Sigmoid colon (tissue), 7 donors: ENCODE data around the gene GNG10. TPM values are rescaled to one million over a fixed set of nuclear protein-coding genes. Genes with fewer than 3 reads are reported as not detected.

Experiments
- DNase-seq: peaks from one replicate; pipeline ENCODE4 v3.0.0-alpha.2; 2019
- H3K27ac ChIP-seq, 4 donors: fragments of 200-600 bp; sonication (generic); one replicate each; pipeline ENCODE4 v1.5.1; 2016 to 2019; ENCODE audit warnings: mild to moderate bottlenecking in 1 of 4
- H3K27me3 ChIP-seq, 3 donors: fragments of 200-600 bp; sonication (generic); one replicate each; pipeline ENCODE4 v1.5.1; 2019; ENCODE audit warnings: mild to moderate bottlenecking in 1 of 3
- H3K36me3 ChIP-seq, 4 donors: fragments of 200-600 bp; sonication (generic); one replicate each; pipeline ENCODE4 v1.5.1; 2016 to 2019
- H3K4me1 ChIP-seq, 4 donors: fragments of 200-600 bp; sonication (generic); one replicate each; pipeline ENCODE4 v1.5.1; 2017 to 2019
- H3K4me3 ChIP-seq, 4 donors: fragments of 200-600 bp; sonication (generic); one replicate each; pipeline ENCODE4 v1.5.1; 2017 to 2019; ENCODE audit warnings: mild to moderate bottlenecking in 2 of 4, moderate library complexity in 1 of 4
- H3K9me3 ChIP-seq, 4 donors: fragments of 200-600 bp in 3 of 4; sonication (generic) in 3 of 4; one replicate each; pipeline versions ENCODE4 v1.5.1 to v1.6.1; 2013 to 2019
- CTCF ChIP-seq, 4 experiments: fragments of 450-650 bp in 3 of 4; fragments of 200-600 bp in 1 of 4; IDR thresholded peaks; one replicate each; pipeline ENCODE4 v1.5.1; 2016 to 2019; ENCODE audit warnings: antibody characterized with exemption in 4 of 4, mild to moderate bottlenecking in 3 of 4, moderate library complexity in 2 of 4
- EP300 ChIP-seq, 4 donors: sonication (generic); formaldehyde crosslinking; IDR thresholded peaks; one replicate each; pipeline ENCODE4 v1.6.1; 2017; ENCODE audit warnings: antibody characterized with exemption in 4 of 4
- POLR2A ChIP-seq, 2 donors: fragments of 450-650 bp; IDR thresholded peaks; one replicate each; pipeline ENCODE4 v1.6.1; 2016; ENCODE audit warnings: antibody characterized with exemption in 2 of 2, mild to moderate bottlenecking in 2 of 2, moderate library complexity in 2 of 2
- POLR2AphosphoS5 ChIP-seq, 4 donors: sonication (generic); formaldehyde crosslinking; IDR thresholded peaks; one replicate each; pipeline ENCODE4 v1.6.1; 2017; ENCODE audit warnings: antibody characterized with exemption in 4 of 4
- WGBS, 2 donors: extraction: QIAGEN DNeasy Blood & Tissue Kit; methylation state at CpG; one replicate each; pipeline ENCODE4 v1.1.7; 2013; 5-methylcytosine and 5-hydroxymethylcytosine counted together
- intact Hi-C: fragments of 100-400 bp; cut with DNase I; formaldehyde crosslinking; loops from one replicate; pipeline ENCODE4 v1.15.1; 2023
- polyA plus RNA-seq, 3 donors: library from polyadenylated mRNA; stranded (reverse); fragments of 200-250 nt; gene quantifications; one replicate each; pipeline ENCODE4 v1.2.3, GENCODE V29; 2013
- total RNA-seq, 4 donors: library from RNA; depleted of rRNA; stranded (reverse); fragments of >200 nt; gene quantifications; one replicate each; pipeline ENCODE4 v1.1.0, GENCODE V29; 2016
- donor health status: healthy with polysubstance abuse.
- donor health status: Bipolar disorder and iron deficiency.
- donor health status: healthy.

Gene GNG10
- total and polyA plus RNA-seq, 7 donors: 32.3 to 104 (median 65.9) TPM

- H3K36me3 ChIP-seq: peaks cover 0 to 11% (median 5%) of the 10 kb centered on the region in 4 donors
- no peaks in the 10 kb centered on the region for H3K9me3 ChIP-seq
- DNase-seq: no peak
- 96 to 98% methylated on average over 6 of the region's 6 CpGs for WGBS, 2 donors
- intact Hi-C loops: no loop called here
- no peak overlapping the region for H3K27ac ChIP-seq
- H3K4me3 ChIP-seq: no peak overlapping the region
- no peak for TF ChIP-seq EP300 (IDR thresholded peaks at IDR 0.05)
- TF ChIP-seq POLR2AphosphoS5 (IDR thresholded peaks at IDR 0.05): no peak
- TF ChIP-seq POLR2A (IDR thresholded peaks at IDR 0.05): no peak
- no peak for TF ChIP-seq CTCF (IDR thresholded peaks at IDR 0.05)
- no peaks in the 10 kb centered on the region for H3K27me3 ChIP-seq
- H3K4me1 ChIP-seq: no peaks in the 10 kb centered on the region
These were observed 17.8 kb downstream of the GNG10 start for GRCh38 chr9:111679199-111679598.

GRCh38 chr9:111683392-111683791 lies 22.0 kb downstream of the GNG10 start:
- intact Hi-C loops: no loop called here
- WGBS, 2 donors: 95 to 96% methylated on average over 1 of the region's 1 CpG
- Histone ChIP-seq H3K9me3 (no peaks in the 10 kb centered on the region), H3K27ac (no peak overlapping the region), H3K36me3 (peaks cover 0 to 11% (median 0%) of the 10 kb centered on the region in 4 donors), H3K4me3 (no peak overlapping the region), H3K4me1 (no peaks in the 10 kb centered on the region), H3K27me3 (no peaks in the 10 kb centered on the region)
- DNase-seq: no peak
- TF ChIP-seq EP300 (IDR thresholded peaks at IDR 0.05): no peak
- no peak for TF ChIP-seq POLR2AphosphoS5 (IDR thresholded peaks at IDR 0.05)
- TF ChIP-seq POLR2A (IDR thresholded peaks at IDR 0.05): no peak
- no peak for TF ChIP-seq CTCF (IDR thresholded peaks at IDR 0.05)

- 42 to 49% methylated on average over 5 of the region's 5 CpGs for WGBS, 2 donors
- intact Hi-C loops: loop anchor here (5.0 kb wide), 1 partner anchor 94 kb away; the partner anchor contains the start of gene PTGR1
These were observed 30.4 kb downstream of the GNG10 start for GRCh38 chr9:111691672-111692329.

GRCh38 chr9:111696796-111697195 lies 35.4 kb downstream of the GNG10 start:
- DNase-seq: no peak
- H3K27ac ChIP-seq: no peak overlapping the region
- H3K27me3 ChIP-seq: no peaks in the 10 kb centered on the region
- no peaks in the 10 kb centered on the region for H3K9me3 ChIP-seq
- H3K36me3 ChIP-seq: no peaks in the 10 kb centered on the region
- intact Hi-C loops: no loop called here
- no peak overlapping the region for H3K4me3 ChIP-seq
- no peaks in the 10 kb centered on the region for H3K4me1 ChIP-seq
- TF ChIP-seq POLR2AphosphoS5 (IDR thresholded peaks at IDR 0.05): no peak
- no peak for TF ChIP-seq POLR2A (IDR thresholded peaks at IDR 0.05)
- no peak for TF ChIP-seq CTCF (IDR thresholded peaks at IDR 0.05)
- no peak for TF ChIP-seq EP300 (IDR thresholded peaks at IDR 0.05)

More at GRCh38 chr9:111691672-111692329, 30.4 kb downstream of the GNG10 start:
- Histone ChIP-seq H3K4me1 (no peaks in the 10 kb centered on the region), H3K27ac (no peak overlapping the region), H3K36me3 (no peaks in the 10 kb centered on the region), H3K27me3 (no peaks in the 10 kb centered on the region), H3K4me3 (no peak overlapping the region), H3K9me3 (no peaks in the 10 kb centered on the region)
- no peak for TF ChIP-seq EP300 (IDR thresholded peaks at IDR 0.05)
- no peak for TF ChIP-seq POLR2A (IDR thresholded peaks at IDR 0.05)
- no peak for TF ChIP-seq CTCF (IDR thresholded peaks at IDR 0.05)
- TF ChIP-seq POLR2AphosphoS5 (IDR thresholded peaks at IDR 0.05): no peak
- no peak for DNase-seq

GRCh38 chr9:111700776-111701175 lies 39.4 kb downstream of the GNG10 start:
- Histone ChIP-seq H3K27ac (no peak overlapping the region), H3K27me3 (no peaks in the 10 kb centered on the region), H3K9me3 (no peaks in the 10 kb centered on the region), H3K36me3 (no peaks in the 10 kb centered on the region), H3K4me1 (no peaks in the 10 kb centered on the region), H3K4me3 (no peak overlapping the region)
- WGBS, 2 donors: 10 to 42% methylated on average over 1 of the region's 1 CpG
- intact Hi-C loops: no loop called here
- no peak for DNase-seq
- TF ChIP-seq EP300 (IDR thresholded peaks at IDR 0.05) (no peak), POLR2A (IDR thresholded peaks at IDR 0.05) (no peak), POLR2AphosphoS5 (IDR thresholded peaks at IDR 0.05) (no peak), CTCF (IDR thresholded peaks at IDR 0.05) (no peak)
